Activated naive CD4-positive, alpha-beta T cell treated with Interleukin-2 at 50 U/mL for 16 hours (primary cell): ENCODE data around the gene EXOG.

Source experiments
- DNase-seq: peaks from one replicate; pipeline ENCODE4 v3.0.0-alpha.2; 2020

EXOG gene

DNA sequence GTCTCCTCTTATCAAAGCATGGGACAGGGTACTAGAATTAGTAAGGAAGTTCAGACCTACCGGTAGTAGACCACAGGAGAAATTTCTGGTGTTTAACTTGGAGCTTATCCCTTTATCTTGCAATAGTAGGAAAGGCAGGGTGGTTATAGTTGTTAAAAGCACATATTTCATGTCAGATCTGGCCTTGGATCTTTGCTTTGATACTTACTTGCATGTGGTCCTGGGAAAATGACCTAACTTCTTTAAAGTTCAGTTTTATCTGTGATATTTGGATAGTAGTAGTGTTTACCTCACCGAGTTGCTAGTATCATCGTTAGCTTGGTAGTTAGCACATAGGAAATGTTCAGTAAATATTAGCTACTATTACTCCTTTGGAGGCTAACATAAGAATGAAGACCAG, 15.4 kb downstream of the EXOG start:
- DNase-seq, result no peak

DNA sequence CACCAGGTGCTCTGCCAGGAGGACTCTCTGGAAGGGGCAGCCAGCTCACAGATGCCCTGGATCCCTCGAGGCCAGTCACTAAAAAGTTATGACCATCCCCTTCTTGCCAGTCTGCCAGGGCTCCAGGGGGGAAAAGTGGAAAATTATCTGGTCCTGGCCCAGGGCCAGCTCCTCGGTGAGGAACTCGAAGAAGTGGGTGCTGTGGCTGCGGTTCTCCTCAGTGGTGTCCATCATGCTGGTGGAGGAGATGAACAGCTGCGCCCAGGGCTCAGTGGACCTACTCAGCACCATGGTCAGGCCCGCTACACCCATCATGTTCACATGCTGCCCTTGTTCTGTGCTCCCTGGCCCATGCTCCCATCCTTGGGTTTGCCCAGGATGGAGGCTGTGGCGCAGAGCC, 19.2 kb downstream of the EXOG start:
- DNase-seq, result no peak

DNA sequence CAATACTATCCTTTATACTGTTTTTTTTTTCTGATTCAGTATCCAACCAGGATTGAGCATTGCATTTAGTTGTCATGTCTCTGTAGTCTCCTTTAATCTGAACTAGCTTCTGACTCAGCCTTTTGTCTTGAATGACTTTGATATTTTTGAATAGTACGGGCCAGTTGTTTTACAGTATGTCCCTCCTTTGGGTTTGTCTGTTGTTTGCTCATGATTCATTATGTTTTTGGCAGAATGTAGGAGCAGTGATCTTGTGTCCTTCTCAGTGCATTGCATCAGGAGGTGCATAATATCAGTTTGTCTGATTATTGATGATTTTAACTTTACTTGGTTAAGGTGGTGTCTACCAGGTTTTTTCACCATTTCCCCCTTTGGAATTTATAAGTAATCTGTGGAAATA, 20.5 kb downstream of the EXOG start:
- no peak for DNase-seq

DNA sequence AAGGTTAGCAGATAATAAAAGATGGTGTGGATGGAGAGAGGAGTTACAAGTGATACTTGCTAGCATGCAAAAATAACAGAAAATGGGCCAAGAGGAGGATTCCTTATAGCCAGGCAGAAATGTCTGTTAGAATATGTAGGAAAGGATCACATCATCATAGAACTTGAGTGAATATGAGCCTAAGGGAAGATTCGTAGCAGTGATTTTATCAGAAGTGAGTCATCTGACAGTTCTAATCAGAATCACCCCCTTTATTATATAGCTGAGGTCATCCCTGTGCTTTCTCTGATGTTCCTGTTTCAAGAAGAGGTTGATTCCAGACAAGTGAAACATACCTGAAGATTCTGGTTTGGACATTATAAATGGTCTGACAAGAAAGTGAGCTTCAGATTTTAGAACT, 22.9 kb downstream of the EXOG start:
- DNase-seq, result no peak

DNA sequence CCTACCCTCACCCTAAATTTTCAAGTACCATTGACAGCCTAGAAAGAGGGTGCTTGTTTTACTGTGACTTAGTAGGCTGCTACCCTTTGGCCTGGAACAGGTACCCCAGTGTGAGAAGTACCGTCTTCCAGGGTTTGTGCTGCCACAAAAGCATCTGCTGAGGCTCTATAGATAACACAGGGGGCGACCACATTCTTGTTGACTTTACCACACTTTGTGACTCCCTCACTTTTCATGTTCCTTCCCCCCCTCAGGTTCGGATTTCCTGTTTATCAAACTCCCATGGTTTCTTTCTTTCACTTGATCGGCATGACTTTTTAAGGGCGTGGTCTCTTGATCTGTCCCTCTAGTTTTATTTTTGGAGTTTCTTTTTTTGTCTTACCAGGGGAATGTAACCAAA, 23.5 kb downstream of the EXOG start:
- DNase-seq, result no peak

DNA sequence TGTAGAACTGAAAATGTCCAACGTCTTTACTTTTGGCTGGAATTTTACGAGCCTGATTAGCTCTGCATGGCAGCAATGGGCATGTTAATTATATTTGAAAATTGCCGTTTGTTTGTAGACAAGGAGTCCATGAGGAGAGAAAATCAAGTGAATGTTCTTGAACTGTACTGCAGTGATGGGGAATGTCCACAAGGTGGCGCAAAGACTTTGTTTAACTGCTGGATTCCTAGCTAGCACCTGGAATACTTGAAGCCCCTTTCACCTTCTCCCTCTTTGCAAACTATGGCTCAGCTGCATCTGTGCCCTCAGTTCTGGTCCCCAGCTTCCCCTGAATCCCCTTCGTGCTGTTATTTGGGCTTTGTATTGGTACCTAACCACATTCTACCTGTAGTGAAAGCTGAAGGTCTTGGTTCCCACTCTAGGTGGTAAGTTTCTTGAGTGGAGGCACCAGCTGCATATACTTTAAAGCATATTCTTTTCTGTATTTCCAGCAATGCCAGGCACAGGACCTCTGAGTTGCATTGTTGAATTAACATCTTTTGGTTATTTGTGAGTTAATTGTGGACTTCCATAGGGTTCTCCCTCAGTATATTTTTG, 25.3 kb downstream of the EXOG start:
- peak; percentile 60 for DNase-seq

DNA sequence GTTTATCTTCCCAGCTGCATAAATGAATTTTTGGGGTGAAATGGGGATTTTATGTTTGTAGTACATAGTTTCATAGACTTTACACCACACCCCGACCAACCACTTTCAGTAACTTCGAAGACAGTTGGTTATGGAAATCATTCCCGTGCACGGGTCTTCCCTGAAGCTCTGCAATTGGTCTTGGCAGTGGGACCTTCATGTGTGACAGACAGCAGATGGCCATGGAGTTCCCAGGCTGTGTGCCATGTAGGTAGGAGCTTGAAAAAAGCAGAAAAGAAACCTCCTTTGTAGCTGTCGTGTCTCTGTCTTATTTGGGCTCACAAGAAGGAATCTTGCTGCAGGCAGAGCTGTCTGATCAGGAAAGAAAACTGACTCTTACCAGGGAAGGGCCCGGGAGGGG, 25.9 kb downstream of the EXOG start:
- no peak for DNase-seq

DNA sequence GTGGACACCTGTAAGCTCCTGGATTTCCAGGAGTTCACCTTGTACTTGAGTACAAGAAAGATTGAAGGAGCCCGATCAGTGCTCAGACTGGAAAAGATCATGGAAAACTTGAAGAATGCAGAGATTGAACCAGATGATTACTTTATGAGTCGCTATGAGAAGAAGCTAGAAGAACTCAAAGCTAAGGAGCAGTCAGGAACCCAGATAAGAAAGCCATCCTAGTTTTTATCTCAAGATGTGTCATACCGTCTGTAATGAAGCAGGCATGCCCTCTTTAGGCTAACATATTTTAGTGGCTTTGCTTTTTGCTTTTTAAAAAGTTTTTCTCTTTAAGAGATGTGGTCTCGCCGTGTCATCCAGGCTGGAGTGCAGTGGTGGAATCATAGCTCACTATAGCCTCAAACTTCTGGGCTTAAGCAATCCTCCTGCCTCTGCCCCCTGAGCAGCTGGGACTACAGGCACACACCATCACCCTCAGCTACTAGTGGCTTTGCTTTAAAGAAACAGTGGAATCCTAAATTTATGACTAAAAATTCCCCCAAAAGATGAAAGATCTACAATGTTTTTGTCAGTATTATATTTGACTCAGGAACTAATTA, 28.1 kb downstream of the EXOG start:
- DNase-seq, result no peak

DNA sequence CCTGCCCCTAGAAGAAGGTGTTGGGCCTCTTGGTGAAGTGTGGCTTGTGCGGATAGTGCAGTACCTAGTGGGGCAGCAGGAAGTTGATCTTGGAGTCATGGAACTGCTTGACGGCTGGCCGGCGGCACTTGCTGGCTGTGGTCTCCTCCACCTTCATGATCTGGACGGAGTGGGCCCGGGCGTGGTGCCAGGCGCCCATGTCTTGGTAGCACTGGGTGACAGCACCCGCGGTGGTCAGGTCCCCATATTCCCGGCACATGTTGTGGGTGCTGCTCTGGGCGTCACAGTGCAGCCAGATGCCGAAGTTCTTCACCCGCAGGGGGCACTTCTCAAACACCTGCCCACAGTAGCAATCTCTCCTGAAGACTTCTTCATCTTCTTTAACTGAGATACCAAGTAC, 30.7 kb downstream of the EXOG start:
- DNase-seq, result no peak

DNA sequence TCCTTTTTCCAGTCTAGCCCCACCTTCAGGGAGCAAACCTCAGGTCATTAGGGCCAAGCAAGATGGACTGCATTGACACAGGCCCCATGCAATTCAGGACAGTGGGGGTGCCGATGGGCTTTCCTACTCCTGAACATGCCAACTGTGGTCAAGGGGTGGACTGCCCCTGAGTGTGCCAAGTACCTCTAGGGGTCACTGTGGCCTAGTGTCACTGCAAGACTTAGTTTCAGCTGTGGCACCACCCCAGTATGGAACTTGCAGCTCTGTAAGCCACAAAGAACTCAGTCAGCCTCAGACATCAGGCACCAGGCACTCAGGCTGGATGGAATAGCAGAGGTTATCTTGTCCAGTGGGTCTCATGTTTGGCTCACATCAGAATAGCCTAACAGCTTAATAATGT, 32.3 kb downstream of the EXOG start:
- no peak for DNase-seq

DNA sequence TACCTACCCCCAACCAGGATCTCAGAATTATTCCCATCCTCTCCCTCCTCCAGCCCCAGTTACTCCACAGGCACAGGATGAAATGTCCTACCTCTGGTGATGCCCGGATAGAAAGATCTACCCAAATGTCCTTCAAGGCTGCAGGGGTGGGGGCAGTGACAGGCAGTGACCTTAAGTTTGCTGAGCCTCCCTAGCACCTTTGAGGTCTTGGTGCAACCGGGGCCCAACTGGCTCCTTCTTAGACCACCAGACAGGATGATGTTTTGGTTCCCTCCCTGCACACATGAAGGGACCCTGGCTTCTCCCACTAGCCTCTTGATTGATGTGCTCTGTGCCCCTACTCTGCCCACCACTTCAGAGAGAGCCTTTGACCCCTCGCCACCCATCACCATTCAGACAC, 36.4 kb downstream of the EXOG start:
- no peak for DNase-seq

DNA sequence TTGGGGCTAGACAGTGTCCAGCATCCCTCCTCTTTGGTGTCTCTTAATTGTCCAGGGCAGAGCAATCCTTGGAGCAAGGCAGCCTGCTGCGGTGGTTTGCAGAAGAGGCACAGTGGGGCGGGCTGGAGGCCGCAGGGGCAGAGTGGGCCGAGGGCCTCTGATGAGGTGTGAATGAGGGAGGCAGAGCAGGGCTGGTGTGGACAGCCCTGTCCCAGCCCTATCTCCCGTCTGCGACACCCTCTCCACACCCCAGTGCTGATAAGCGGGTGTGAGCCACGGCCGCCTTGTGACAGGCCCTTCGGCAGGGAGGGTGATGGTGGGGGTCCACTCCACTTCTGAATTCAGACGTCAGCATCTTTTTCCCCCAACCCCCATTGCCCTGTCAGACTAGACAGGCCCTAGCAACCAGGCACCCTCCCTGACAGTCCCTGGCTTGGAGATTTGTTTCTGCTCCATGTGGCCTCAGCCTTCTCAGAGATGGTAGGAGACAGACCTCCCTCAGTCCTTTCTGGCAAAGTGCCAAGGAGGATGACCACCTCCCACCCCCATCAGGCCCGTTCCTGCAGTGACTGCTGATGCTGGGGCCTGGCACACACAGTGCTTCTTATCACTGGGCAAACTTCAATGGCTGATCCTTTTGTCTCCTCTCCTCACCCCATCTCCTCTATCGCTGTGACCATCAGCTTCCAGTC, 37.3 kb downstream of the EXOG start:
- no peak for DNase-seq

DNA sequence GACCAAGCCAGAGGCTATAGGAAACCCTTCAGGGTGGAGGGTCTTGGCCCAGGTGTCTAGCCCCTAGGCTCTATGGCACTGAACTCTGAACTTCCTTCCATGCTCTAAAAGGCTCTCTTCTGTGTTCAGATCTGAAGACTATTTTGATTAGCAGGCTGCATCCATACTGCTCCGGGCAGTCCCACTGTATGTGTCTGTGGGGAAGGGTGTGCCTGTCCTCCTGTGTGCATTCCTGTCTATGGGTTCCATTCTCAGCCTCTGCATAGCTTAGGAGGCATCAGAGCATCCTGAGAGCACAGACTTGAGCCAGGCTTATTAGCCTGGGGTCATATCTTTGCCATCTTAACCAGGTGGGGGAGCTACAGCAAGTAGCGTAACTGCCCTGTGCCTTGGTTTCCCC, 38.0 kb downstream of the EXOG start:
- DNase-seq, result no peak

DNA sequence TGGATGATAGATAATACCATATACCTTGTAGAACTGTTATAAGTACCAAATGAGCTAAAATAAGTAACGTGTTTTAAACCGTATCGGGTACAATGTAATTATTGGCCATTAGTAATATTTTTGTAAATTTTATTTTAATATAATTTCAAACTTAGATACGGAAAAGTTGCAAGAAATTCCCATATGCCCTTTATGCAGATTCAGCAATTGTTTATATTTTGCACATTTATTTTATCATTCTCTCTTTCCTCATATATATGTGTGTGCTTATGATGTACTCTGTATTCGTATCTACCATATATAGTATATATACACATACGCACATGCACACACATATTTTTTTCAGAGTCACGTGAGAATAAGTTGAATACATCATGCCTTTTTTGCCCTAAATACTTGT, 38.5 kb downstream of the EXOG start:
- no peak for DNase-seq

DNA sequence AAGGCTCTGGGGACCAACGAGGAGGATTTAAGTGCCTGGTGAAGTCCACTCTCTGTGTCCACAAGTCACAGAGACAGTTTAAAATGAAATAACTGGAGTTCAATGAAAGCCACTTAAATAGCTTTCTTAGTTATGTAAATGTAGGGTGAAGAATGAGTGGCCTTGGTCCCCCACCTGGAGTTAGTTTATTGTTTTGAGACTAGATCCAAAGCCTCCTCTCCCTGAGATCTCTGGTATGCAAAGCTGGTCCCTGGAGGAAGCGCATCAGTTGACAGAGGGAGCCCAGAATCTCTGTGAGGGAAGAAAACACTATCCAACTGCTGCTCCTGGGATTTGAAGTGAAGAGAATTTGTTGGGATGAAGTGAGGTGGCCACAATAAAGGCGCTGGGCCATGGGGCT, 40.5 kb downstream of the EXOG start:
- no peak for DNase-seq

DNA sequence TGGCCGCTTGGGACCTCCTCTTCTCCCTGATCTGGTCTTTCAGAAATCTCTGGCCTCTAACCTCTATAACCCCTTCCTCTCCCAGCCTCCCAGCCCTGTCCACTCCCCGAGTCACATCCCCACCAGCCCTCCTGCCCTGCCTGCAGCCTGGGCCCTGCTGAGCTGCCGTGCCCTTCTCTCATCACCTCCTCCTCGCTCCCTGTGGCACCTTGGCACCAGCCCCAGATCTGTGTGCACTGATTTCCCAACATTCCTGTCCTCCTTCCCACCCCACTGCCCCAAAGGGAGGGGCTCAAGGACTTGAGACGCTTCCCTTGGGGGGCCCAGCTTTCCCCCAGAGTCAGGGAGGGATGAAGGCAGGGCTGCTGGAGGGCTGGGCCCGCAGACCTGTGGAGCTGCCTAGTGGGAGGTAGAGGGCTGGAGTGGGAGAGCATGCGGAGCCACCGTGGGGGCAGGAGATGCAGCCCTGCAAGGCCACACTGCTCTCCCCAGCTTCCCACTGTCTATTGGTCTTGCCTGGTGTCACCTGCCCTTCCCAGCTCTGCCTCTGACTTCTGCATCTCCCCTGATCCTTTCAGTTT, 42.7 kb downstream of the EXOG start:
- DNase-seq, result no peak

DNA sequence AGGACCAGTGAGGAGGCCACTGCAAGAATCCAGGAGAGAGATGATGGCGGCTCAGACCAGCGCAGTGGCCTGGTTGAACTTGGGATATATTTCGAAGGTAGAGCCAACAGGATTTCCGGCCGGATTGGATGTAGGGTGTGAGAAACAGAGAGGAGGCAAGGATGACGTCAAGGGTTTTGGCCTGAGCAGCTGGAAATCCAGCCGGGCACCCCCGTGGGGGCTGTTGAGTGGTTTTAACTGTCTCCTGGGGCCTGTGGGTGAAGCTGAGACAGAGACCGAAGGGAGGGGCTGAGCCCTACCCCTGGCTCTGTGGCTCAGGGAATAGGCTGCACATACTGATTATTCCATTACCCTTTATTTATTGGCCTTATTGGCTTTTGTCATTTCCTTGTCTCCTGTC, 45.7 kb downstream of the EXOG start:
- no peak for DNase-seq

DNA sequence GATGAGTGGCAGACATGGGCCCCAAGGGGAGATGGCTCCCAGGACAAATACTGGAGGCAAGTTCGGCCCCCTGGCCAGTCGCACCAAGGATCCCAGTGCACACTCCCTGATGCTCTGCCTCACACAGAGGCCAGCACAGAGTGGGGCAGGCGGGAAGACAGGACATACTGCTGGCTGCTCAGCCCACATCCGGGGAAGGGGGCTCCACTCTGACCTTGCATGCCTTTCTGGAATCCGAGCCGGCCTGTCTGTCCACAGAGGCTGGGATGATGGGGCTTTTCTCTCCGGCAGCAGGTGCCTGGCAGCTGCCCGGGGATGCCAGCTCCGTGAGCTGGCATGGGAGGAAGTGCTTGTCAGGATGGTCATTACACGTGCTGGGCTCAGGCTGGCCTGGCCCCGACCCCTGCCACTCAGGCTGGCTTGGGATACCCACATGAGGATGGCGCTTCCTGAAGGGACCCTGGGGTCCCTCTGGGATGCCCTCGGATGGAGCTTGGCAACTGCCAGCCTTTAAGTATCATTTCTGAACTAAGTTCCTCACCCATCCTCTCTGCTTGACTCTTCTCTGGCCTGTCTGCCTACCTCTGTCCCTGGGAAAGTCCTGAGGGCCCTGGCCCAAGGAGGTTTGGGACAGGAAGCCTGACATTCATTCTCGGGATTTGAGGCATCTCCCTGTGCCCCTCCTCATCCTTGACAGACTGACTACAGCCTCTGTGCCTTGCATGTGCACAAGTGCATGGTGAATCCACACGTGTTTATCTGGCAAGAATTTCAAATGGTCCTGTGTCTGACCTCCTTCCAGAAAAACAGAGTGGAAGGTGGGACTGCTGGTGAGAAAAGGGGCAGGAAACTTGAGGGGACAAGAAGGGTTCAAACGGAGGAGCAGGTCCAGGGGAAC, 46.5 kb downstream of the EXOG start:
- no peak for DNase-seq

DNA sequence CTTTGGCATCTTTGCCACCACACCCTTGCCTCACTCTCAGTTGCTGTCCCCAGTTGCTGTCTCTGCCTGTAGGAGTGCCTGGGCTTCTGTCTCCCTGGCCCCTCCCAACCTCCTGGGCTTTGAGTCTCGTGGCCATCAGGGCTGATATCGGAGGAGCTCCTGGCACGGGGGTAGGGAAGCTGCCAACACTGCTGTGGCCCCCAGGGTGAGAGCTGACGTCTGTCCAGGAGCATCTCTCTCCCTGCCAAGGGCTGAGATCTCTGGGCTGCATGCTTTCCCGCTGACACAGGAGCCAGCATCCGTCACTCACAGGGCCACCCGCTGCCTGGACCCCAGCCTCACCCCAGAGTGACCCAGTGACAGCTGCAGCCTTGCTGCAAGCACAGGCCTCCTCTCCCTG, 47.4 kb downstream of the EXOG start:
- no peak for DNase-seq

DNA sequence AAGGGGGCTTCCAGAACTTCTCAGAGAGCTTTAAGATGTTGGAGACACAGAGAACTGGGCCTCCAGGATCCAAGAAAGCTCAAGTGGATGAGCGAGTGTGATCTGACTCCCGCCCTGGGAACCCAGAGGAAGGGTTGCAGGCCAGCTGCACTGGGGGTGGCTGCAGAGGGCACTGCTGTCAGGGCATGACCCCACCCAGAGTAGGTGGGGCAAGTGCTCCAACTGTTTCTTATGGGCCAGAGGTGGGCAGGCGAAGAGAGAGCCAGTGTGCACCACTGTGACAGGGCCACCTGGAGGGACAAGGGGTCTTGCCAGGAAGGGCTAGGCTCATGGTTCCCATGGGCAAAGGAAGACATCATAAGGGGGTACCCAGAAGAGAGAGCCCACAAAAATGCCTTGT, 48.8 kb downstream of the EXOG start:
- DNase-seq, result no peak

DNA sequence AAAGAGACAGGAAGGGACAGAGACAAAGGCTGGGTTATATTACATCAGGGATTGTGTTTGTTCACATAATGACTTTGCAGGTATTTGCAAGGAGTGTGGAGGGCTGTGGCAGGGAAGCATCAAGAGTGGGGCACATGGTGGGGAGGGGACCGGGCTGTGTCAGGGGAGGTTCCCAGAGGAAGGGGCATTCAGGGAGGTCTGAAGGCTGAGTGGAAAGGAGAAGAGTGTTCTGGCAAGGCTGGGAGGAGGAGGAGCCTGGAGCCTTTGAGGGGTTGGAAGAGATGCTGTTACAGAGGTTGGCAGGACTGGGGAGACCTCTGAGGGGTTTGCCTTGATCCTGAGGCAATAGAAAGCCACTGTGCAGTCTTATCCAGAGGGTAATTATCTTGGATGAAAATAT, 49.4 kb downstream of the EXOG start:
- DNase-seq, result no peak

DNA sequence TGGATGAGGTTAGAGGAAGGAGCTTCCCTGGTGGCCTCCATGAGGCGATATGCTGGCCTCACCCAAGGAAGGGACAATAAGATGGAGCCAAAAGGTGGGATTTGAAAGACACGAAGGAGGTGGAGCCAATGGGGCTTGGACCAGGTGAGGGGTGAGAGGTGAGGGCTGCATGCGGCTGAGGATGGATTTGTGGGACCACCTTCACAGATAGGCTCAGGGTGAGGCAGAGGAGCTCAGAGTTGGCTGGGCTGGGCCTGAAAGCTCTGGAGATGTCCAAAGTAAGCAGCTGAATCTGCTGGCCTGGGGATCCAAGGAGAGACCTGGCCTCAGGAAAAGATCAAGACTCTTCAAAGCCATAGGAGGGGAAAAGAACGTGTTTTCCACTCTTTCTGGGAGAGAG, 49.8 kb downstream of the EXOG start:
- no peak for DNase-seq

DNA sequence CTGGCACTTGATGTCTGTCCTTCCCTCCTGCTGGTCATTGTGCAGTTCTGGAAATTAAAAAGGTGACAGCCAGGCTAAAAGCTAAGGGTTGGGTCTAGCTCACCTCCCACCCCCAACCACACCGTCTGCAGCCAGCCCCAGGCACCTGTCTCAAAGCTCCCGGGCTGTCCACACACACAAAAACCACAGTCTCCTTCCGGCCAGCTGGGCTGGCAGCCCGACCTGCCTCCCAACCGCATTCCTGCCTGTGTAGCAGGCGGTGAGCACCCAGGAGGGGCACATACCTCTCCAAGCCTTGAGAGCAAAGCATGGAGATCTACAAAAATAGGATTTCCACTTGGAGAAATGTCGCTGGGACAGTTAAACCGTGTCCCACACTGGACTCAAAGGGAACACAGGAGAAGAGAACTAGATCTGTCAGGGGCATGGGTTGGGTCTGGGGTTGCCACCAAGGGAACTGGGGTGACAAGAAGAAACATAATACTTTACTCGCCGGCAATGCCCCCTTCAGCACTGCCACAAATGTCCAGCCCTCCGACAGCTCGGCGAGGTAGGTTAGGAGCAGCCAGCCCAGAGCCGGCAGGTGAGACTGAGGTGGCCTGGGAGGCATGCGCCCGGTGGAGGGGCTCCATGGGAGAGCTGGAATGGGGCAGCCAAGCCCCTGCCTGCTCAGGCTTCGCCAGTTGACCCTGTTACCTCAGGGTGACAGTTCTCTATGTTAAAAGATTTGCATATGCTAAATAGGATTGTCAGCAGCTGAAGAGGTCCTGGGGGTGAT, 52.2 kb downstream of the EXOG start:
- DNase-seq, result no peak
